Heart left ventricle (tissue), 16 donors: Measurements from ENCODE around the gene DRAM1. TPM values are rescaled to one million over a fixed set of nuclear protein-coding genes. Genes with fewer than 3 reads are reported as not detected.

ENCODE experiments used
- ATAC-seq, 4 donors: fragments of 200-7000 bp; cut with Tn5 transposase; one replicate each; pipeline ENCODE4 v1.9.1; 2020 to 2022; ENCODE audit warnings: moderate library complexity in 4 of 4, mild to moderate bottlenecking in 3 of 4, moderate number of reproducible peaks in 1 of 4
- DNase-seq, 5 donors: peaks; one replicate each; pipeline ENCODE4 v3.0.0-alpha.2; 2020
- H3K27ac ChIP-seq, 12 donors: fragments of 200-600 bp; sonication (generic) in 4 of 12; one replicate each; pipeline versions ENCODE4 v1.5.0 to v1.8.0; 2016 to 2022; ENCODE audit warnings: mild to moderate bottlenecking in 2 of 12
- H3K27me3 ChIP-seq, 9 donors: fragments of 200-600 bp; sonication (generic) in 2 of 9; one replicate each; pipeline versions ENCODE4 v1.5.1 to v1.8.0; 2016 to 2022; ENCODE audit warnings: mild to moderate bottlenecking in 3 of 9
- H3K36me3 ChIP-seq, 9 donors: fragments of 200-600 bp; sonication (generic) in 2 of 9; one replicate each; pipeline versions ENCODE4 v1.5.0 to v1.8.0; 2018 to 2022; ENCODE audit warnings: mild to moderate bottlenecking in 2 of 9
- H3K4me1 ChIP-seq, 12 donors: fragments of 200-600 bp; sonication (generic) in 4 of 12; one replicate each; pipeline versions ENCODE4 v1.5.0 to v1.8.0; 2016 to 2022; ENCODE audit warnings: mild to moderate bottlenecking in 3 of 12
- H3K4me3 ChIP-seq, 12 donors: fragments of 200-600 bp; sonication (generic) in 4 of 12; one replicate each; pipeline versions ENCODE4 v1.5.0 to v1.8.0; 2017 to 2022; ENCODE audit warnings: mild to moderate bottlenecking in 9 of 12, moderate library complexity in 4 of 12
- H3K9me3 ChIP-seq, 12 donors: fragments of 200-600 bp; sonication (generic) in 4 of 12; one replicate each; pipeline versions ENCODE4 v1.5.0 to v1.8.0; 2016 to 2022; ENCODE audit warnings: mild to moderate bottlenecking in 1 of 12
- CTCF ChIP-seq, 12 donors: fragments of 200-600 bp; sonication (generic) in 4 of 12; IDR thresholded peaks; one replicate each; pipeline versions ENCODE4 v1.5.0 to v1.8.0; 2018 to 2022; ENCODE audit warnings: antibody characterized with exemption in 12 of 12, mild to moderate bottlenecking in 5 of 12
- POLR2A ChIP-seq, 2 donors: fragments of 450-650 bp; IDR thresholded peaks; one replicate each; pipeline ENCODE4 v1.6.1; 2017; ENCODE audit warnings: antibody characterized with exemption in 2 of 2, mild to moderate bottlenecking in 2 of 2, moderate library complexity in 2 of 2
- WGBS, 4 donors: extraction: QIAGEN DNeasy Blood & Tissue Kit in 2 of 4; methylation state at CpG; one replicate each; pipeline versions ENCODE4 v1.1.5 to v1.1.7; 2013 to 2018; 5-methylcytosine and 5-hydroxymethylcytosine counted together
- intact Hi-C, 10 donors: fragments of 100-400 bp; cut with DNase I; formaldehyde crosslinking; loops; one replicate each; pipeline versions ENCODE4 v1.11.1 to v1.14.2; 2022
- polyA plus RNA-seq, 2 donors: library from polyadenylated mRNA; stranded (reverse); fragments of 200-250 nt; gene quantifications; one replicate each; pipeline ENCODE4 v1.2.3, GENCODE V29; 2013
- total RNA-seq, 9 donors: library from RNA; depleted of rRNA in 2 of 9; stranded (reverse); fragments of >200 nt in 2 of 9; fragmentation: NEBNext Ultra II Directional in 3 of 9; extraction: Animal tissue kit (Norgen Biotek cat#: 25700) in 3 of 9; gene quantifications; one replicate each; pipeline versions ENCODE4 v1.1.0 to v1.2.4, GENCODE V29; 2016 to 2023
- donor health status: ischemic (EF 13 %, LVEDD 7.1; RV severe dilation, severe dysfunction).
- donor health status: healthy with polysubstance abuse.
- donor health status: DM: no; HTN: yes; CAD: no.
- donor health status: DM: no; HTN: no; CAD: no.
- donor health status: ischemic (EF 25% LVEDD 6.9; RV normal size, moderate dysfunction).
- donor health status: ischemic (EF 25% LVEDD 5.7; RV mildly dilated, moderate dysfunction).
- donor health status: healthy.
- donor health status: DM: yes; HTN: yes; CAD: no.
- donor health status: ischemic (EF 35%, LVEDD 5.7; RV mildly dilated, moderate dysfunction).
- donor health status: nonischemic (EF 11% LVEDD 7.7; RV severe dilation, severe dysfunction).
- donor health status: DM: yes; HTN: yes; CAD: no.
- donor health status: PGD.
- donor health status: ischemic (EF 29% LVEDD 5.4; RV normal size, mild dysfunction).
- donor health status: nonischemic (EF 23%, LVEDD 6.1; RV moderate dilation, normal function).

The DRAM1 gene
- total and polyA plus RNA-seq, 11 donors: 2.9 to 40.7 (median 4.3) TPM

DNA sequence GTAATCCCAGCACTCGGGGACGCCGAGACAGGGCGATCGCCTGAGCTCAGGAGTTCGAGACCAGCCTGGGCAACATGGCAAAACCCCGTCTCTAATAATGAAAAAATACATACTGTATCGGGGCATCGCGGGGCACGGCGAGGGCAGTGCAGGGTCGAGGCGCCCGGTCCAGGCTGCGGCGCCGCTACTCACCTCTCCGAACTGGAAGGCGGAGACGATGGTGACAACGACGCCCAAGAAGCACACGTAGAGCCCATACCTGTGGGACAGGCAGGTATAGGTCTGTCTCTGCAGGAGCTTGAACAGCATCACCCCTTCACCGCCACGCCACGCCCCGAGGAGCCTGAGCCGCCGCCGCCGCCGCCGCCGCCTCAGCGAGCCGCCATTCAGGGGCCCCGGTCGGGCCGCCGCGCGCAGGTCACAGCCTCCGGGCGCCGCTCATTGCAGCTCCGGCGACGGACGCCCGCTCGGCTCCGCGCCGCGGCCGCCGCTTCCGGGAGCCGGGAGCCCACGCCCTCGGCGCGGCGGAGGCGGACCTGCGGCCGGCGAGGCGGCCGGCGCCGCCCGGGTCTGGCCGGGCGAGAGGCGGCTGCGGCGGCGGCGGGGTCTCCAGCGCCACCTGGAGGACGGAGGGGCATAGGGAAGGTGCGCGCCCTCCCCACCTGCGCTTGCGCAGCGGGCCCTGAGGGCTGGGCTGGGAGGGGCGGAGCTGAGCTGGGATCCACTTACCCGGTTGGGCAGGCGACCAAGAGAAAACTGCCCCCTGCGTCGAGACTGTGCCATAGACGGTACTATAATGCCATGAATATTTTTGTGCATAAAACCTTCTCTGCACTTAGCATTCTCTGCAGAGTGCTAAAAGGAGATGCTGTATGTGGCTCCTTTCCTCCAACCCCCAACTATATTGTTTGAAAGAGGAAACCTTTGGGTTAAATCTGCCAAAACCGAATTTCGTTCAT is 46.7 kb upstream of the DRAM1 start, which contains the start of gene GNPTAB:
Gene GNPTAB, minus strand, starts transcription at position 593 of the 959 bp plus-strand sequence. Its CDS starts 284 bp downstream, at position 309.
- TF ChIP-seq POLR2A (IDR thresholded peaks at IDR 0.05) (no peak), CTCF (IDR thresholded peaks at IDR 0.05) (peak; percentile 60 to 95 (median 78))
- WGBS, 4 donors: 0% methylated on average over 31 to 96 of the region's 96 CpGs
- peaks cover 0 to 45% (median 22%) of the 10 kb centered on the region in 12 donors for H3K4me1 ChIP-seq
- H3K4me3 ChIP-seq: peak within 1 kb of the TSS; percentile 67 to 99 (median 81)
- peak within 1 kb of the TSS in 11 of 12 donors; percentile 74 to 90 (median 84) for H3K27ac ChIP-seq
- no peaks in the 10 kb centered on the region for H3K9me3 ChIP-seq
- ATAC-seq: peak; percentile 96 to 98 (median 98)
- no peaks in the 10 kb centered on the region for H3K27me3 ChIP-seq
- intact Hi-C loops: loop anchor here in 8 of 10 donors (2.0 to 10.0 kb wide), 10 partner anchors 38 to 423 kb away; partner anchors contain the start of genes DRAM1 (in 2 of the 8), ARL1 (in 1 of the 8) and CHPT1 (in 1 of the 8)
- DNase-seq: peak; percentile 92 to 97 (median 94)
- no peaks in the 10 kb centered on the region for H3K36me3 ChIP-seq

DNA sequence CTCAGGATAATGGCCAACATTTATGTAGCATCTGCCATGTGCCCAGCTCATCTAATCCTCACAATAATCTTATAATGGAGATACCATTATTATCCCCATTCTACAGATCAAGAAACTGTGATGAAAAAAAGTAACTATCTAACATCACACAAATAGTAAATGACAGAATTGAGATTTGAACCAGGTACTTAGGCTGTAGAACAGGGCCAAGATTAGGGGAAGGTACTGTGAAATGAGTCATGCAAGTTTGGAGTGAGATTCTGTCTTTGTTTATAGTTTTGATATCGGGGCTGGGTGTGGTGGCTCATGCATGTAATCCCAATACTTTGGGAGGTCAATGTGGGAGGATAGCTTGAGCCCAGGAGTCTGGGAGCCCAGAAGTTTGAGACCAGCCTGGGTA is 45.4 kb upstream of the DRAM1 start:
- no peaks in the 10 kb centered on the region for H3K27me3 ChIP-seq
- no peaks in the 10 kb centered on the region for H3K9me3 ChIP-seq
- DNase-seq: no peak
- H3K4me1 ChIP-seq: peaks cover 0 to 36% (median 16%) of the 10 kb centered on the region in 12 donors
- no peak overlapping the region for H3K4me3 ChIP-seq
- H3K27ac ChIP-seq: no peak overlapping the region
- no peak for ATAC-seq
- TF ChIP-seq CTCF (IDR thresholded peaks at IDR 0.05): no peak
- TF ChIP-seq POLR2A (IDR thresholded peaks at IDR 0.05): no peak
- 81 to 89% (median 85%) methylated on average over 1 of the region's 1 CpG for WGBS, 4 donors
- H3K36me3 ChIP-seq: no peaks in the 10 kb centered on the region
- intact Hi-C loops: loop anchor here in 6 of 10 donors (5.0 to 10.0 kb wide), 6 partner anchors 40 to 425 kb away; partner anchors contain the start of genes ARL1 (in 1 of the 6), CHPT1 (in 1 of the 6) and DRAM1 (in 1 of the 6)

DNA sequence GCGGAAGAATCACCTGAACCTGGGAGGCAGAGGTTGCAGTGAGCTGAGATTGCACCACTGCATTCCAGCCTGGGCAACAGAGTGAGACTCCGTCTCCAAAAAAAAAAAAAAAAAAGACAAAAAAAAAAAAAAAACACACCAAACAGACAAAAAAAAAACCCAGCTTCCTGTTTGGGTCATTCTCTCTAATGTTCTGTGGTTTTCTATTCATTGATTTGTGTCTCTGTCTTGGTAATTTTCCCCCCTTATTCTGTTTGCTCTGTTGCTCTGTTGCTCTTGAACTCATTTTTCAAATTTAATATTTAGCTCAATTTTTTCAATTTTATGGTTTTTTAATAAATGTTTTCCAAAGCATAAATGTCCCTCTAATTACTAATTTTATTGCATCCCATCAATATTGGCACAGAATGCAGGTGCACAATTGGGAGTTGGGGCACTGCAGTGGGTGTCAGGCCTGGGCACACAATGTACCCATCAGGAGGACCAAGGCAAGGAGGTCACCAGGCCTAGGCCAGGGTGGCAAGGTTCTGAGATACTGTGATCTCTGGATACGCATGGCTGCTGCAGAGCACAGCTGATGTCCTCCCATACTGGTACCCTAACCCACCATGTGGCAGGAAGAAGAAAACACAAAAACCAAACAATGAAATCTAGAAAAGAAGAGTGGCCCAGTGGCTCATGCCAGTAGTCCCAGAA is 38.6 kb upstream of the DRAM1 start:
- Histone ChIP-seq H3K4me1 (peaks cover 0 to 14% (median 0%) of the 10 kb centered on the region in 12 donors), H3K27me3 (no peaks in the 10 kb centered on the region), H3K27ac (no peak overlapping the region), H3K4me3 (no peak overlapping the region), H3K9me3 (no peaks in the 10 kb centered on the region), H3K36me3 (no peaks in the 10 kb centered on the region)
- ATAC-seq: no peak
- TF ChIP-seq POLR2A (IDR thresholded peaks at IDR 0.05): no peak
- TF ChIP-seq CTCF (IDR thresholded peaks at IDR 0.05): no peak
- intact Hi-C loops: loop anchor here in 9 of 10 donors (2.0 to 10.0 kb wide), 8 partner anchors 61 to 426 kb away; no protein-coding TSS in a partner anchor
- DNase-seq: no peak
- 81 to 95% (median 86%) methylated on average over 3 of the region's 3 CpGs for WGBS, 4 donors
